ENCODE data around the gene TSPYL1. TPM values are rescaled to one million over a fixed set of nuclear protein-coding genes. Genes with fewer than 3 reads are reported as not detected.
"Not testable (repeated sequence)": the region's sequence is repeated elsewhere in the genome, so short reads cannot be mapped to it uniquely, and the experiment has no call there.

The TSPYL1 gene
- total RNA-seq, 1 donor from 2014 or later, result 134 TPM

- DNase-seq (ENCODE audit: low spot score), result no peak
Measured at GRCh38 chr6:116298273-116298672, 18.5 kb upstream of the TSPYL1 start.

GRCh38 chr6:116292553-116292952 is 12.8 kb upstream of the TSPYL1 start:
- DNase-seq (ENCODE audit: low spot score), result no peak

GRCh38 chr6:116291701-116292396 is 12.1 kb upstream of the TSPYL1 start:
- no peak for DNase-seq (ENCODE audit: low spot score)

- no peak for DNase-seq (ENCODE audit: low spot score)
Measured at GRCh38 chr6:116290799-116291198, 11.1 kb upstream of the TSPYL1 start.

- no peak for DNase-seq (ENCODE audit: low spot score)
Measured at GRCh38 chr6:116289876-116290275, 10.1 kb upstream of the TSPYL1 start.

GRCh38 chr6:116287689-116288282 is 8.1 kb upstream of the TSPYL1 start:
- DNase-seq (ENCODE audit: low spot score), result no peak

GRCh38 chr6:116286773-116287358 is 7.1 kb upstream of the TSPYL1 start:
- no peak for DNase-seq (ENCODE audit: low spot score)

GRCh38 chr6:116284984-116285383 is 5.3 kb upstream of the TSPYL1 start:
- DNase-seq (ENCODE audit: low spot score), result not testable (repeated sequence)

DNA sequence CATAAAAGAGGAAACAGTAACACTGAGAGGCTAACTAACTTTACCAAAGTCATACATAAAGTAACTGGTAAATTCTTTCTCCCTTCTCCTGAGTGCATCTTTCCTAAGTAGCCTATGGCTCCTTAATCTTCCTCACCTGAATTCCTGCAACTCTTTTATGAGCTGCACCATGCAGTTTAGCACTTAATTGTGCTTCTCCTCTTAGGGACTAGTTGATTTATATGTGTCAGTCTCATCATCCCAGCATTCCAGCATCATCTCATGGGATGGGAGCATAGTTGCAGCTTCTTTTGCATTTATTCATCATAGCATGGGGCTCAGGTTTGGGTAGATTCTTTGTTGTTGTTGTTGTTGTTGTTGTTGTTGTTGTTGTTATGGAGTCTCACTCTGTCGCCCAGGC is 3.5 kb upstream of the TSPYL1 start:
- DNase-seq (ENCODE audit: low spot score), result no peak

- no peak for DNase-seq (ENCODE audit: low spot score)
Measured at GRCh38 chr6:116282698-116283097, 3.0 kb upstream of the TSPYL1 start.

GRCh38 chr6:116280933-116281316 is 1.2 kb upstream of the TSPYL1 start:
- DNase-seq (ENCODE audit: low spot score), result no peak

DNA sequence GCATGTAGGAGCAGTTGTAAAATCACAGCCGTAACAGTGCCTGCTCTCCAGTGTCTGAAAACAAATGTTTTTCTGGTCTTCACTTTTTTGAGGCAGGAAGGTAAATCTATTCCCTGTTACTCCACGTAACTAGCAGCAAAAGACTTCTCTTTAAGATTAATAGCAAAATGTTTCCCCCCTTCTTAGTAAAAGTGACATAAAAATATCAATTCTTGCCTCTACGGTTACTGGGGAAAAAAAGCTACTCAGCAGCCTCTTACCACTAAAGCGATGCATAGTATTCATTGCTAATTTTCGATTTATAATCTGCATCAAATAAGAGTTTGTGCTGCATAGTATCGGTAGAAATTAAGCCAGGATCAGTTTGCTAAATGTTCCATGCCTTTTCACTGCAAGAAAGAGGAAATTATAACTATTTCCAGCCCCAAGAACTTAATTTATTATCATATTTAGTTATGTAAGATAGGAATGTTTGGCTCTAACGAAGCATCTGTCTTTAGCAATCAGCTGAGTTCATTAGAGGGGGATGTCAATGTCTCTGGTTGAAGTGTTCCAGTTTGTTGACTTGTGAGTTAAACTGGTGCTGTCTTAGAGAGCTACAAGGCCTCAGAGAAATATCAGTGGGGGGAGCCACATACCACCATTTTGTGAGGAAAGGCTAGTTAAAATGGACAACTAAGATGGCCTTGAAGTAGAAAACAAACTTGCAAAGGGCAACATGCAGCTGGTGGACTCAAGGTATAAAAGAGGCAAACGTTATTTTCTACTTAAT is 617 bp upstream of the TSPYL1 start:
- no peak for DNase-seq (ENCODE audit: low spot score)

DNA sequence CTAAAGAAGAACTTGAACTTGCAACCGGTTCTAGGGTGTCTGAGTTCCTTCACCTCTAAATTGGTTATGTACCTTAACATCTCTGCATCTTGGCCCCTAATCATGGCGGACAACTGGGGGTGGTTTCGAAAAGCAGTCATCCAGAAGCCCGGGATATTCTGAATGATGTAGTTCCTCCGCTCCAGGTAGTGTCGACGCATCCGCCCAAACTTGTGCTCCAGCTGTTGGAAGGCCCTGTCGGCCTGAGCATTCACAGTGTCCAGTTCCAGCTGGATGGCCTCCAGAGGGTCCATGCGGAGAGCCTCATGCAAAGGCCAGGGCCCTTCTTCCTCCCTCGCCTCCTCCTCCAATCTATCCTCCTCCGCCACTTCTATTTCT is 887 bp downstream of the TSPYL1 start:
- peak; percentile 50 for DNase-seq (ENCODE audit: low spot score)

DNA sequence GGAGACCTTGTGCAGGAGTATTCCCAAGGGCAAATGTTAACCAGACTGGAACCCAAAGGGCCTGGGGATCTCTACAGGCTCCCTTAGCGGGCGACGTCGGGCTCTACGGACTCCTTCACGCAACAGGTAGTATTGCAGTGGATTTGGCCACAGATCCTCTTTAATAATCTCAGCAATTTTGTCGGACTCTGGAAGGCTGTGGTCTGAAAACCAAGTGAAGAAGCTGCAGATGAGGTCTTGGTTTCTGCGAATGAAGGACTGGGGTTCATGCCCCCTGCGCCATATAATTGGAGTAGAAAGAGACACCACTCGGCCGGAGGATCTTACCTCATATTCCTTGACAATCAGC is 1.3 kb downstream of the TSPYL1 start:
- DNase-seq (ENCODE audit: low spot score), result no peak

DNA sequence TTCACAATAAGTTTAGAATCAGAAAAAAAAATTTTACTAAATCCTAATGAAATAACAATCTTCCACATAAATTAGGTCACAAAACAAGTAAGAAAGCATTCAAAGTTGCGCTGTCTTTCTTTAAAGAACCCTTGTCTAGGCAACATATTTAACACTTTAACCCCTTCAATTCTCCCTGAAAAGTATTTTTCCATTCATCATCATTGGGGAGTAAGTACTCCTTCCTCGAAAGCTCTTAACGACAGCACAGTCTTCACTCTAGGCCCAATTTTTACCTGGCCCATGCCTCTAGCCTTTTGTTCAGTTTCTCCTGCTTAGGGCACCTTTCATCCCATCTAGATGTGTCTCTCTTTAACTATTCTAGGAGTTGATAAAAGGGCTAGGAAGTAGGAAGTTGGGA is 2.6 kb downstream of the TSPYL1 start:
- DNase-seq (ENCODE audit: low spot score), result no peak

GRCh38 chr6:116271149-116271708 is 8.5 kb downstream of the TSPYL1 start:
- no peak for DNase-seq (ENCODE audit: low spot score)

- DNase-seq (ENCODE audit: low spot score), result no peak
Measured at GRCh38 chr6:116268589-116269293, 11.0 kb downstream of the TSPYL1 start.

DNA sequence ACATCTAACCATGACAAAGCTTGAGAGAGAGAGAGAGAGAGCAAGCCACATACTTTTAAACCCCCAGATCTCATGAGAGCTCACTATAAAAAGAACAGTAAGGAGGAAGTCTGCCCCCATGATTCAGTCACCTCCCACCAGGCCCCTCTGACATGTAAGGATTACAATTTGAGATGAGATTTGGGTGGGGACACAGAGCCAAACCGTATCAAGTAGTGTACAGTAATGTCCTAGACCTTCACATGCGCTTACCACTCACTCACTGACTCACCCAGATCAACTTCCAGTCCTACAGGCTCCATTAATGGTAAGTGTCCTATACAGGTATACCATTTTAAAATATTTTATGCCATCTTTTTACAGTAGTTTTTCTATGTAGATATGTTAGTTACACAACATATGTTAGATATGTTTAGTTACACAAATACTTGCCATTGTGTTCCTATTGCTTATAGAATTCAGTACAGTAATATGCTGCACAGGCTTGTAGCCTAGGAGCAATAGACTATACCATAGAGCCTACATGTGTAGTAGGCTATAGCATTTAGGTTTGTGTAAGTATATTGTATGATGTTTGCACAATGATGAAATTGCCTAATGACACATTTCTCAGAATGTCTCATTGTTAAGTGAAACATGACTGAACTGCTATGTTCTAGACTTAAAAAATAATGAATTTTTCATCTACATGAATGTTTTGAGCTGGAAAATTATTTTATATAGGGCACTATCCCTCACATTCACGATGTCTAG is 11.7 kb downstream of the TSPYL1 start:
- DNase-seq (ENCODE audit: low spot score), result no peak

GRCh38 chr6:116266803-116267202 is 12.9 kb downstream of the TSPYL1 start:
- DNase-seq (ENCODE audit: low spot score), result no peak

GRCh38 chr6:116265041-116265829 is 14.5 kb downstream of the TSPYL1 start:
- DNase-seq (ENCODE audit: low spot score), result no peak
